ENCODE results near the gene PML.

- TF ChIP-seq TRIM25 (IDR thresholded peaks at IDR 0.05; ENCODE audit: borderline replicate concordance) (no peak), RBM14 (IDR thresholded peaks at IDR 0.05; ENCODE audit: borderline replicate concordance, insufficient read depth, low read depth, low read length) (no peak), HMG20A (CRISPR knock-in tag; conservative IDR thresholded peaks at IDR 0.05) (no peak), RCOR1 (IDR thresholded peaks at IDR 0.05; ENCODE audit: borderline replicate concordance in 1 of 2, low read depth in 2 of 2, low read length in 2 of 2) (no peak), ZNF217 (CRISPR knock-in tag; IDR thresholded peaks at IDR 0.05) (no peak), ZBTB49 (CRISPR knock-in tag; IDR thresholded peaks at IDR 0.05; ENCODE audit: borderline replicate concordance) (no peak), PREB (CRISPR knock-in tag; IDR thresholded peaks at IDR 0.05) (no peak)
These were observed 48.3 kb upstream of the PML start for GRCh38 chr15:73946046-73946721.

Measured in K562 (cell line).